EH (cell line): ENCODE measurements around the gene MANEA.
"Not testable (repeated sequence)": the region's sequence is repeated elsewhere in the genome, so short reads cannot be mapped to it uniquely, and the experiment has no call there.

Experiments used
- DNase-seq: peaks from one replicate; pipeline ENCODE4 v3.0.0-alpha.2; 2015; ENCODE audit warnings: low read depth

MANEA gene

GRCh38 chr6:95577304-95578105 is at the start of gene MANEA:
Gene MANEA, plus strand, starts transcription at chr6:95577535. Its CDS starts 8,905 bp downstream, at chr6:95586440.
- peak; percentile 89 for DNase-seq

GRCh38 chr6:95529762-95530161 is 47.6 kb upstream of the MANEA start:
- DNase-seq, result no peak

GRCh38 chr6:95530176-95530819 is 47.0 kb upstream of the MANEA start:
- no peak for DNase-seq

- no peak for DNase-seq
These were observed 33.5 kb upstream of the MANEA start for GRCh38 chr6:95543798-95544197.

- DNase-seq, result no peak
These were observed 32.7 kb upstream of the MANEA start for GRCh38 chr6:95544517-95545225.

- no peak for DNase-seq
These were observed 32.1 kb upstream of the MANEA start for GRCh38 chr6:95545226-95545625.

GRCh38 chr6:95545686-95546085 is 31.6 kb upstream of the MANEA start:
- no peak for DNase-seq

- DNase-seq, result no peak
These were observed 31.2 kb upstream of the MANEA start for GRCh38 chr6:95546148-95546547.

GRCh38 chr6:95547043-95547442 is 30.3 kb upstream of the MANEA start:
- no peak for DNase-seq

GRCh38 chr6:95548188-95548786 is 29.0 kb upstream of the MANEA start:
- DNase-seq, result no peak

- no peak for DNase-seq
These were observed 25.5 kb upstream of the MANEA start for GRCh38 chr6:95551678-95552324.

- DNase-seq, result no peak
These were observed 23.5 kb upstream of the MANEA start for GRCh38 chr6:95553880-95554279.

GRCh38 chr6:95560956-95561355 is 16.4 kb upstream of the MANEA start:
- DNase-seq, result not testable (repeated sequence)

GRCh38 chr6:95569560-95569959 is 7.8 kb upstream of the MANEA start:
- no peak for DNase-seq

- no peak for DNase-seq
These were observed 5.2 kb upstream of the MANEA start for GRCh38 chr6:95572098-95572497.

GRCh38 chr6:95574811-95575210 is 2.5 kb upstream of the MANEA start:
- peak; percentile 32 for DNase-seq

- DNase-seq, result peak; percentile 22
These were observed 927 bp upstream of the MANEA start for GRCh38 chr6:95576218-95576997.

- no peak for DNase-seq
These were observed 384 bp upstream of the MANEA start for GRCh38 chr6:95576998-95577303.

GRCh38 chr6:95578106-95578410 is 723 bp downstream of the MANEA start:
- peak; percentile 1 for DNase-seq

- peak; percentile 48 for DNase-seq
These were observed 3.7 kb downstream of the MANEA start for GRCh38 chr6:95581073-95581472.

GRCh38 chr6:95584226-95584625 is 6.9 kb downstream of the MANEA start:
- not testable (repeated sequence) for DNase-seq

GRCh38 chr6:95587989-95588388 is 10.7 kb downstream of the MANEA start:
- no peak for DNase-seq
